SK-N-SH (cell line): ENCODE measurements around the gene ZNF597. TPM values are rescaled to one million over a fixed set of nuclear protein-coding genes. Genes with fewer than 3 reads are reported as not detected.

Source experiments
- CTCF ChIA-PET: fragments of 300-600, 350-600 bp; formaldehyde crosslinking; extraction: SDS; loops from one replicate; lab custom pipeline; 2021; lab: Yijun Ruan, JAX
- POLR2A ChIA-PET: fragments of 350-600 bp; sonication (Branson Sonifier 250); formaldehyde crosslinking; extraction: SDS; loops from one replicate; lab custom pipeline; 2020; ENCODE audit warnings: antibody characterized with exemption, inconsistent platforms; lab: Yijun Ruan, JAX
- DNase-seq: peaks from one replicate; pipeline ENCODE4 v3.0.0; 2012
- H2AFZ ChIP-seq: fragments of 200-600 bp; sonication (generic); 2 replicates; pipeline ENCODE4 v1.8.1; 2016; ENCODE audit warnings: antibody characterized with exemption, mild to moderate bottlenecking, low read depth
- H3F3A ChIP-seq: fragments of 200-600 bp; sonication (generic); replicated peaks from 2 replicates; pipeline ENCODE3; 2016; ENCODE audit warnings: antibody characterized with exemption, mild to moderate bottlenecking; ENCODE audit not compliant: insufficient read depth
- H3K27ac ChIP-seq, 2 experiments: fragments of 200-500 bp in 1 of 2; fragments of 200-600 bp in 1 of 2; sonication (Bioruptor generic) in 1 of 2; sonication (generic), shearing (Covaris generic) in 1 of 2; 2 replicates each; pipeline versions ENCODE4 v1.5.1 to v1.6.1; 2014 to 2016; ENCODE audit warnings: low read depth in 2 of 2, inconsistent platforms in 1 of 2, low read length in 1 of 2, mild to moderate bottlenecking in 1 of 2, mixed read lengths in 1 of 2
- H3K27me3 ChIP-seq: fragments of 200-600 bp; sonication (generic), shearing (Covaris generic); 2 replicates; pipeline ENCODE4 v1.6.1; 2016; ENCODE audit warnings: mixed run types; ENCODE audit not compliant: insufficient read depth
- H3K36me3 ChIP-seq, 2 experiments: fragments of 200-500 bp in 1 of 2; fragments of 200-600 bp in 1 of 2; sonication (Bioruptor generic) in 1 of 2; sonication (generic) in 1 of 2; replicated peaks in 1 of 2; 2 replicates each; pipeline versions ENCODE3 to v1.5.1; 2014 to 2016; ENCODE audit warnings: low read length in 1 of 2, mild to moderate bottlenecking in 1 of 2; ENCODE audit not compliant: insufficient read depth in 2 of 2, control insufficient read depth in 1 of 2
- H3K4me1 ChIP-seq, 2 experiments: fragments of 200-500 bp in 1 of 2; fragments of 200-600 bp in 1 of 2; sonication (Bioruptor generic) in 1 of 2; sonication (generic), shearing (Covaris generic) in 1 of 2; 2 replicates each; pipeline versions ENCODE4 v1.5.1 to v1.6.1; 2014 to 2016; ENCODE audit warnings: low read depth in 1 of 2, low read length in 1 of 2, mixed run types in 1 of 2; ENCODE audit not compliant: insufficient read depth in 2 of 2, control insufficient read depth in 1 of 2
- H3K4me2 ChIP-seq: fragments of 200-600 bp; sonication (generic), shearing (Covaris generic); 2 replicates; pipeline ENCODE4 v1.6.1; 2017; ENCODE audit warnings: mixed run types
- H3K4me3 ChIP-seq, 2 experiments: fragments of 200-500 bp in 1 of 2; fragments of 200-600 bp in 1 of 2; sonication (Bioruptor generic) in 1 of 2; sonication (generic), shearing (Covaris generic) in 1 of 2; 2 replicates each; pipeline versions ENCODE4 v1.5.1 to v1.8.1; 2014 to 2016; ENCODE audit warnings: low read depth in 2 of 2, inconsistent platforms in 1 of 2, low read length in 1 of 2, mild to moderate bottlenecking in 1 of 2, mixed read lengths in 1 of 2, moderate library complexity in 1 of 2
- H3K79me2 ChIP-seq: fragments of 200-600 bp; sonication (generic); 2 replicates; pipeline ENCODE4 v1.8.1; 2017; ENCODE audit warnings: mild to moderate bottlenecking; ENCODE audit not compliant: insufficient read depth
- H3K9ac ChIP-seq: fragments of 200-600 bp; sonication (generic); 2 replicates; pipeline ENCODE4 v1.6.1; 2017; ENCODE audit warnings: mixed run types
- H3K9me2 ChIP-seq: fragments of 200-600 bp; sonication (generic); 2 replicates; pipeline ENCODE4 v1.6.1; 2017; ENCODE audit warnings: mixed run types
- H3K9me3 ChIP-seq: fragments of 200-600 bp; sonication (generic); 2 replicates; pipeline ENCODE4 v1.6.1; 2017; ENCODE audit warnings: mixed run types, mild to moderate bottlenecking, moderate library complexity
- H4K20me1 ChIP-seq: fragments of 200-600 bp; sonication (generic); 2 replicates; pipeline ENCODE4 v1.6.1; 2017; ENCODE audit warnings: mild to moderate bottlenecking, mixed run types; ENCODE audit not compliant: insufficient read depth
- CTCF ChIP-seq: fragments of 200-600 bp; sonication (generic); IDR thresholded peaks from 2 replicates; pipeline ENCODE4 v1.6.1; 2017; ENCODE audit warnings: antibody characterized with exemption, mild to moderate bottlenecking, moderate library complexity
- ELF1 ChIP-seq: IDR thresholded peaks from 2 replicates; pipeline ENCODE4 v1.4.0; 2012
- EZH2phosphoT487 ChIP-seq: fragments of 200-600 bp; sonication (generic); IDR thresholded peaks from 2 replicates; pipeline ENCODE4 v1.6.1; 2017; ENCODE audit warnings: low read depth, mixed run types, mild to moderate bottlenecking, antibody characterized with exemption, moderate library complexity, borderline replicate concordance
- FOXJ3 ChIP-seq: sonication (generic); formaldehyde crosslinking; IDR thresholded peaks from 2 replicates; pipeline ENCODE4 v1.5.1; 2020; ENCODE audit warnings: mild to moderate bottlenecking, missing genetic modification reagents
- FOXM1 ChIP-seq: IDR thresholded peaks from 2 replicates; pipeline ENCODE4 v1.4.0; 2012; ENCODE audit warnings: low read depth, mild to moderate bottlenecking
- GABPA ChIP-seq: IDR thresholded peaks from 2 replicates; pipeline ENCODE4 v1.4.0; 2012; ENCODE audit warnings: low read depth, mild to moderate bottlenecking
- GATA2 ChIP-seq: sonication (generic); formaldehyde crosslinking; IDR thresholded peaks from 2 replicates; pipeline ENCODE4 v1.5.0; 2020; ENCODE audit warnings: mild to moderate bottlenecking, missing genetic modification reagents
- JUND ChIP-seq: IDR thresholded peaks from 2 replicates; pipeline ENCODE4 v1.4.0; 2012
- MEF2A ChIP-seq: IDR thresholded peaks from 2 replicates; pipeline ENCODE4 v1.4.0; 2012; ENCODE audit warnings: low read depth, borderline replicate concordance
- POLR2AphosphoS5 ChIP-seq: IDR thresholded peaks from 2 replicates; pipeline ENCODE4 v1.6.1; 2012; ENCODE audit warnings: low read depth, low read length
- RAD21 ChIP-seq: IDR thresholded peaks from 2 replicates; pipeline ENCODE4 v1.6.1; 2012; ENCODE audit warnings: mild to moderate bottlenecking, low read length
- RCOR1 ChIP-seq: fragments of 150-350 bp; IDR thresholded peaks from 2 replicates; pipeline ENCODE4 v1.6.1; 2017; ENCODE audit warnings: antibody characterized with exemption, low read length
- REST ChIP-seq: IDR thresholded peaks from 2 replicates; pipeline ENCODE4 v1.6.1; 2012; ENCODE audit warnings: mild to moderate bottlenecking, low read depth, low read length, moderate library complexity
- SIN3A ChIP-seq: IDR thresholded peaks from 2 replicates; pipeline ENCODE4 v1.6.1; 2012; ENCODE audit warnings: low read depth, mild to moderate bottlenecking, low read length, moderate library complexity, borderline replicate concordance
- TCF12 ChIP-seq: IDR thresholded peaks from 2 replicates; pipeline ENCODE4 v1.4.0; 2012
- USF1 ChIP-seq: IDR thresholded peaks from 2 replicates; pipeline ENCODE4 v1.4.0; 2012; ENCODE audit warnings: low read depth, borderline replicate concordance
- USF2 ChIP-seq: fragments of 150-350 bp; IDR thresholded peaks from 2 replicates; pipeline ENCODE4 v1.6.1; 2017; ENCODE audit warnings: antibody characterized with exemption, low read length, low read depth, borderline replicate concordance
- YY1 ChIP-seq: IDR thresholded peaks from 2 replicates; pipeline ENCODE4 v1.4.0; 2012; ENCODE audit warnings: low read depth, mild to moderate bottlenecking
- WGBS: methylation state at CpG from one replicate; pipeline ENCODE4 v1.1.6; 2017; ENCODE audit warnings: low lambda C conversion rate; 5-methylcytosine and 5-hydroxymethylcytosine counted together
- polyA plus RNA-seq, 3 experiments: library from polyadenylated mRNA; depleted of rRNA; stranded (reverse); fragments of >200 nt; gene quantifications; 2 replicates each; pipeline ENCODE4 v1.2.3, GENCODE V29; 2012

Gene ZNF597
- polyA plus RNA-seq, 1 of the 3 experiments (the other 2 are of a cell fraction), result 1.1 TPM

GRCh38 chr16:3472878-3473595 lies 29.7 kb upstream of the ZNF597 start:
- 94% methylated on average over 10 of the region's 10 CpGs for WGBS
- Histone ChIP-seq H3F3A (no peaks in the 10 kb centered on the region), H4K20me1 (peaks cover 92% of the 10 kb centered on the region), H3K4me2 (no peak overlapping the region), H3K9me2 (no peaks in the 10 kb centered on the region), H3K9ac (no peak overlapping the region), H3K27me3 (no peaks in the 10 kb centered on the region), H3K4me3 (no peak overlapping the region), H2AFZ (no peak overlapping the region), H3K4me1 (no peaks in the 10 kb centered on the region; a peak in 1 of 4 replicates), H3K9me3 (no peaks in the 10 kb centered on the region), H3K36me3 (peaks cover 0 to 10% of the 10 kb centered on the region in 2 experiments), H3K27ac (no peak overlapping the region), H3K79me2 (peaks cover 92% of the 10 kb centered on the region)
- ChIA-PET POLR2A (no interaction called here), CTCF (no interaction called here)
- TF ChIP-seq POLR2AphosphoS5, result no peak
- no peak for DNase-seq

- Histone ChIP-seq H2AFZ (no peak overlapping the region), H3K4me3 (no peak overlapping the region), H3F3A (no peaks in the 10 kb centered on the region), H3K9me2 (no peaks in the 10 kb centered on the region), H3K9ac (no peak overlapping the region), H3K79me2 (peaks cover 99% of the 10 kb centered on the region), H3K27me3 (no peaks in the 10 kb centered on the region), H3K27ac (no peak overlapping the region), H3K4me2 (no peak overlapping the region), H3K36me3 (peaks cover 0 to 6% of the 10 kb centered on the region in 2 experiments), H3K4me1 (no peaks in the 10 kb centered on the region; a peak in 1 of 4 replicates), H3K9me3 (no peaks in the 10 kb centered on the region), H4K20me1 (peaks cover 97% of the 10 kb centered on the region)
- DNase-seq, result no peak
- CTCF ChIA-PET, result interaction anchor here (0.6 to 1.3 kb wide), 4 partner anchors 12 to 384 kb away, joined by 3 to 4 read pairs (median 3); no protein-coding TSS in a partner anchor
- POLR2A ChIA-PET, result no interaction called here
- TF ChIP-seq FOXM1 (no peak), GABPA (no peak), RAD21 (no peak), MEF2A (no peak), USF1 (no peak), YY1 (no peak), REST (no peak), ELF1 (no peak), GATA2 (CRISPR knock-in tag) (no peak), FOXJ3 (CRISPR knock-in tag) (no peak), USF2 (no peak), TCF12 (no peak), JUND (no peak), SIN3A (no peak), EZH2phosphoT487 (no peak), RCOR1 (no peak), CTCF (no peak)
- WGBS, result 93% methylated on average over 16 of the region's 20 CpGs
Observed at GRCh38 chr16:3471518-3472176, 28.3 kb upstream of the ZNF597 start.
